NCI-H1105 treated with DMSO at 0.1 percent for 48 hours (cell line): ENCODE data around the gene LONP2.
"Not testable (repeated sequence)": the region's sequence is repeated elsewhere in the genome, so short reads cannot be mapped to it uniquely, and the experiment has no call there.

Experiments
- DNase-seq: peaks from one replicate; lab custom pipeline; 2025; lab: John Stamatoyannopoulos, UW

Gene LONP2

GRCh38 chr16:48367441-48368049 is 123.4 kb downstream of the LONP2 start:
- no peak for DNase-seq

GRCh38 chr16:48369765-48370164 is 125.7 kb downstream of the LONP2 start:
- no peak for DNase-seq

GRCh38 chr16:48370229-48370628 is 126.1 kb downstream of the LONP2 start:
- no peak for DNase-seq

GRCh38 chr16:48370668-48371392 is 126.7 kb downstream of the LONP2 start:
- not testable (repeated sequence) for DNase-seq

GRCh38 chr16:48371393-48371780 is 127.3 kb downstream of the LONP2 start:
- no peak for DNase-seq

GRCh38 chr16:48372744-48373143 is 128.6 kb downstream of the LONP2 start:
- DNase-seq = no peak

GRCh38 chr16:48373258-48374029 is 129.3 kb downstream of the LONP2 start:
- DNase-seq = no peak

GRCh38 chr16:48374255-48374654 is 130.2 kb downstream of the LONP2 start:
- DNase-seq = no peak

GRCh38 chr16:48377301-48377700 is 133.2 kb downstream of the LONP2 start:
- not testable (repeated sequence) for DNase-seq

GRCh38 chr16:48378276-48378675 is 134.2 kb downstream of the LONP2 start:
- DNase-seq = no peak

- DNase-seq = no peak
These were observed 134.7 kb downstream of the LONP2 start for GRCh38 chr16:48378836-48379235.

GRCh38 chr16:48381201-48381600 is 137.1 kb downstream of the LONP2 start:
- DNase-seq = no peak

- DNase-seq = no peak
These were observed 138.0 kb downstream of the LONP2 start for GRCh38 chr16:48382131-48382530.

- DNase-seq = peak; percentile 13
These were observed 139.1 kb downstream of the LONP2 start for GRCh38 chr16:48383009-48383876.

GRCh38 chr16:48383877-48384519 is 139.9 kb downstream of the LONP2 start:
- DNase-seq = peak; percentile 46

- peak; percentile 72 for DNase-seq
These were observed 140.6 kb downstream of the LONP2 start for GRCh38 chr16:48384520-48385252.

GRCh38 chr16:48385253-48386150 is 141.4 kb downstream of the LONP2 start, which contains the start of gene SIAH1:
TSS of gene SIAH1 (minus strand) at chr16:48385413. CDS start at chr16:48362428, 22,985 bp downstream.
- DNase-seq = peak; percentile 85

GRCh38 chr16:48386559-48387312 is 142.6 kb downstream of the LONP2 start:
- no peak for DNase-seq

GRCh38 chr16:48392407-48392806 is 148.3 kb downstream of the LONP2 start:
- no peak for DNase-seq
